GM21360 (cell line): ENCODE data around the gene ATF6.
"Not testable (repeated sequence)": the region's sequence is repeated elsewhere in the genome, so short reads cannot be mapped to it uniquely, and the experiment has no call there.

Source experiments
- ATAC-seq: cut with Tn5 transposase; IDR thresholded peaks from one replicate; pipeline ENCODE4 v1.9.1; 2021; ENCODE audit warnings: mild to moderate bottlenecking, moderate library complexity; ENCODE audit not compliant: unreplicated experiment

The ATF6 gene, protein sequence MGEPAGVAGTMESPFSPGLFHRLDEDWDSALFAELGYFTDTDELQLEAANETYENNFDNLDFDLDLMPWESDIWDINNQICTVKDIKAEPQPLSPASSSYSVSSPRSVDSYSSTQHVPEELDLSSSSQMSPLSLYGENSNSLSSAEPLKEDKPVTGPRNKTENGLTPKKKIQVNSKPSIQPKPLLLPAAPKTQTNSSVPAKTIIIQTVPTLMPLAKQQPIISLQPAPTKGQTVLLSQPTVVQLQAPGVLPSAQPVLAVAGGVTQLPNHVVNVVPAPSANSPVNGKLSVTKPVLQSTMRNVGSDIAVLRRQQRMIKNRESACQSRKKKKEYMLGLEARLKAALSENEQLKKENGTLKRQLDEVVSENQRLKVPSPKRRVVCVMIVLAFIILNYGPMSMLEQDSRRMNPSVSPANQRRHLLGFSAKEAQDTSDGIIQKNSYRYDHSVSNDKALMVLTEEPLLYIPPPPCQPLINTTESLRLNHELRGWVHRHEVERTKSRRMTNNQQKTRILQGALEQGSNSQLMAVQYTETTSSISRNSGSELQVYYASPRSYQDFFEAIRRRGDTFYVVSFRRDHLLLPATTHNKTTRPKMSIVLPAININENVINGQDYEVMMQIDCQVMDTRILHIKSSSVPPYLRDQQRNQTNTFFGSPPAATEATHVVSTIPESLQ

DNA sequence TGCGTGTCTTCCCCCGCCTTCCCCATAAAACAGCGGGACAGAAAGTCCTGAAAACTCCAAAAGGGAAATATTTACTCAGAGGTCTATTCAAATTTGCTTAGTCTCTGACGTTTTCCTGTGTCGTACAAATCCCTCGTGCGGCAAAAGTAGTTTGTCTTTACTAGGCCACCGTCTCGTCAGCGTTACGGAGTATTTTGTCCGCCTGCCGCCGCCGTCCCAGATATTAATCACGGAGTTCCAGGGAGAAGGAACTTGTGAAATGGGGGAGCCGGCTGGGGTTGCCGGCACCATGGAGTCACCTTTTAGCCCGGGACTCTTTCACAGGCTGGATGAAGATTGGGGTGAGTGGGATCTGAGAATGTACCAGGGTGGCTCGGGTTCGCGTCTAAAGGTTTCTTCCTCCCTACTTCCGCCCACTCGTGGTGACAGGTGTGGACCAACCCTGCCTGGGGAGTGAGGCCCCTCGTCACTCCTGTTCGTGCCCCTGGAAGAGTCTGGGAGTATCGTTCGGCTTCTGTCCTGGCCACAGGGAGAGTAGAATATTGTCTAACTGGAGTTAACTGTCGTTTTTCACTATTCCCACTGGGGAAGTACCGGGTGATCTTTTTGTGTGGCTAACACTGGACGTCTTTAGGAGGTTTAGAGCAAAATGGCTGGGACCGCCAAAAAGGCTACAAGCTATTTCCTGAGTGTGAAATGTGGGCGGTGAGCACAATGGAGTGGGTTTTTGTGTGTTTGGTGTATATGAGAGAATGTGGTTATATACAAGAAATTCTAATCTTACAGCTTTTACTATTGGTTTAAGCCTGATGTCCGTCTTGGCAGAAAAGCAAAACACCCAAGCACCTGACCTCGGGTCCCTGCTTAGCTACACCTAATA lies at the start of gene ATF6:
Gene ATF6, plus strand, starts transcription at position 219 of the 880 bp plus-strand sequence. Its CDS starts 41 bp downstream, at position 260.
- ATAC-seq = peak; percentile 58

DNA sequence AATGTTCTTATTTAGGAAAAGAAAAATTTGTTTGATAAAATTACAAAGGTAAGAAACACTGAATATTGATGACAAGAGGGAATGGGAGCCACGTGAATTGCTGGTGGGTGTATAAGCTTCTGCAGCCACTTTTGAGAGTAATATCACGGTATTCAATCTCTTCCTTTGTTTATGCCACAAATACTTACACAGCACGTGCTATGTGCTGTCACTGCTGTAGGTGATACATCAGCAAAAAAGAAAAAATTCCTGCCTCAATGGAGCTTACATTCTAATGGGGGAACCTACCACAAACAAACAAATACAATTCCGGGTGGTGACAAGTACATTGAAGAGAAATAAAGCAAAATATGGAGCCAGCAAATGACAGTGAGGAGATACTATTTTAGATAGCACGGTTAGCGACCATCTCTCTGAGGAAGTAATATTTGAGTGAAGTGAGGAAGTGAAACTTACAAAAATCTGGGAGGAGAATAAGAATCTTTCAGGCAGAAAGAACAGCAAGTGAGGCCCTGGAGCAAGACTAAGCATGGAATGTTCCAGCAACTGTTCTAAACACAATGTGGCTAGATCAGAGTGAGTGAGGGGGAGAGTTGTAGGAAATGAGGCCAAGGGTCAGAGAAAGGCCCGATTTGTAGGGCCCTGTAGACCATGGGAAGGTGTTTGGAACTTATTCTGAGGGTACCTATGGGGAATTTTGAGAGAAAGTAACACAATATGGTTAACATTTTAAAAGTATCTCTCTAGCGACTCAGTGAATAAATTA lies 47.4 kb upstream of the ATF6 start:
- peak; percentile 44 for ATAC-seq

DNA sequence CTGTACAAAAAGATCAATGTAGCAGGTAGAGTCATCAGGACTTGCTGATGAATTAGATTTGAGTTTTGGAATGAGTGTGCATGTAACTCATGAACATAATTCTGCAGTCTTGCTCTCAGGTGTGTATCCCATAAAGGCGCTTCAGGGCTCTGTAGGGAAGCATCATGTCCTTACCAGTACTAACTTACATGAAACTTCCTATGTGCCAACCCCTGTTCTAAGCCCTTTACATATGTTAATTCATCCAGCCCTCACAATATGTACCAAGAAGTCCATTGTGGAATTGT lies 46.9 kb upstream of the ATF6 start:
- ATAC-seq = peak; percentile 48

DNA sequence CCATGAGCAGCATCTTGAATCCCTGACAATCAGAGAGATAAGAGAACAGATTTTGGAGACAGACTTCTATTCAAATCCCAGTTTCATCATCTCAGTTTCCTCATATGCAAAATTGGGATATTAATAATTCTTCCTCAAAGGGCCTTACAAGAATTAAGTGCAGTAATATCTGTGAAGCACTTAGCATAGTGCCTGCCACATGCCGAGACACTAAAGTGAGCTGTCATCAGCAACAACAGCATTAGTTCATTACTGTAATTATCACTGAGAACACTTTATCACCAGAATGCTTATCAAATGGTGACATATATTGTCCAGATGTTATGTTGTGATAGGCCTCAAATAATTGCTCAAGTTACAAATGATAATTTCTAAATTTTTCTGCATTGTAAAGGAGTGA lies 45.7 kb upstream of the ATF6 start:
- no peak for ATAC-seq

DNA sequence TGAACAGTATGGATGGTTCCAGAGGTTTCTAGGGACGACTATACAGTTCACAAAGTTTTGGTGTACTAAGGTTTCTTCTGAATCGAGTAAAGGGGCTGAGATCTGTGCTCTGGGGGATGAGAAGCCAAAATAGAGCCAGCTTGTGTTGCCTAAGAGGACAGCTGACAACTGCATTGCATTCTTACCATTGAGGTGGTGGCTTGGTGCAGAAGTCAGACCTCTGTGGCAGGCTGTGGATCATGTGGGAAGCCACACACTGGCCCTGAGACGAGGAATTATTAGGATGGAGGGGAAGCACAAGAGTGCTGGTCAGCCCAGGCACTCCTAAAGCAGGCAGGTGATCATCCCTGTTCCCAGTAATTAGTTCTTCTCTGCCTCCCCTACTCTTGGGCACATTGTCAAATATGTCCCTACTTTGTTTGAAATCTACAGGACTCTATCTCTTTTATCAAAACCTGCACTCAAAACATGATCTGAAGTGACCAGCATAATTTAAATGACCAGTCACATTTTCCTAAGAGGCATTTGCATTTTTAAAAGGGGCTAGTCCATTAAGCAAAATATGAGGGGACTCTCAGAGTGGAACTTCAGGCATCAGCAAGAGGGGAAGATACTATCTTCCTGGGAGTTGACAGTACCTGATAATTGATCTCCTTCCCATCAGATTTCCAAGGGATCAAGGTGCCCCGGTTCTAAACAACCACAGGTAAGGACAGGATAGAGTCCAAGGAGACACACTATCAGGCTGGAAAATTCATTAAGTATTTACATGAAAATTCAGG lies 45.0 kb upstream of the ATF6 start, which contains the start of gene FCRLB:
Gene FCRLB, plus strand, starts transcription at position 589 of the 782 bp plus-strand sequence. CDS start 1,129 bp downstream, outside the sequence.
- ATAC-seq = no peak

DNA sequence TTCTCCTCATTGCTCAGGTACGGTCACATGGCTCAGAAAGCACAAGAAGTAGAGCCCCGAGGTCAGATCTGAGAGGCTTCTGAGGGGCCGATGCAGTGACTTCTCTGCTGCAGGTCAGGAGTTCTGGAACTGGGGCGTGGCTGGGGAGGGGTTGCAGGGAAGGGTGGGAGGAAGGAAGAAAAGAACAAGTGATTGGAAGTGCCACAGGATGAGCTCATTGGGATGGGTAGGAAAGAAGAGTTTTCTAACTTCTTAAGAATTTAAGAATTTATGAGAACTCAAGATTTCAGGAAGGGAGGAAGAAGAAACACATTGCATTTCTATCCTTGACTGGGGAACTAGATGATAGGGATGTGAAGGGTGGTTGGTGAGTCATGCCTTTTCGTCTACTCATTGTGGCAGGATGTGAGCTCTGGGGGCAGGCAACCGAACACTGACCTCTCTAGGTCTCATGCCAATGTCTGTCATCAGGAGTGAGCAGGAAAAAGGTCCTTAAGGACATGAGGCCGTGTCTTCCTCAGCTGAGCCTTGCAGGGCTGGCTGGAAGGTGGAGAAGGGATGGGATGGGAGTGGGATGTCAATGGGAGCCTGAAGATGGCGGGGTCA lies 44.3 kb upstream of the ATF6 start:
- ATAC-seq = no peak

DNA sequence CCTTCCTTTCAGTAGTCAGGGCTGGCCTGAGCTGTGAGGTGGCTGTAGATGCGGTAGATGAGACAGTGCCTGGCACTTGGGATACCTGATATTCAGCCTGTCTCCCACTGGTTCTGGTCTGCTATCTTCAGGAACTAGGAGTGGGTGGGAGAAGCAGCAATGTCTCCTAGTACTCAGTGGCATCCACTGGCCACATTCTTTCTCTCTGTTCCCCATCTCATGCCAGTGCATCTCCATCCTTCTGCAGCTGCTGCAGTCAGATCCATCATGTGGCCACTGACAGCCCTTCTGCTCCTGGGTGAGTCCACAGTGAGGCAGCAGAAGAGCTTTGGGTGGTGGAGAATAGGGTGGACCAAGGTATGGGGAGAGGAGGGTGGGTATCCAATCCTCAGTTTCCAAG lies 43.7 kb upstream of the ATF6 start:
- no peak for ATAC-seq

DNA sequence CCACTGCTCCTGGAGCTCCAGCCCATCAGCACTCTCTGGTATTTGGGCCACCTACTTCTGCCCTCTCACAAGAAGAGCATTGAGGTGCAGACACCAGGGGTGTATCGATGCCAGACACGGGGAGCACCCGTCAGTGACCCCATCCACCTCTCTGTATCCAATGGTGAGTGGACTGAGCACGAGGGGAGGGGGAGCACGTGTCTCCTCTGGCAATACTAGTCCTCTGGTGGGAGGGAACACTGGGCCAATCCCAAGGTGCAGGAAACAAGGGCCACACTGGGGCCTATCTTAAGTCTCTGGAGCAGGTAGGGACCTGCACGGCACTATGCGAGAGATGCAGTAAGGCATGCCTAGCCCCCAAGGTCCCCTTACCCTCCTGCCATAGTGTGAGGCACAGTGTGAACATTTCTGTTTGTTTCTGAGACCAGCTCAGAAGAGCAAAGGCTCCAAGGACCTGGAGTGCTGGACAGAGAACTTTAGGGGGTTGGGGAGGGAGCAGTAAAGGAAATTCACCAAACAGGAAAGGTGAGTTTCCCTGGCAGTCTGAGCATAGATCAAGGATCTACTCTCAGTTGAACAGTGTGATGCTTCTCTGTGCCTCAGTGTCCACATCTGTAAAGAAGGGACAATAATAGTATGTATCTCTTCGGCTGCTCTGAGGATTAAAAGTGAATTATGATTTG lies 42.5 kb upstream of the ATF6 start:
- ATAC-seq = no peak

DNA sequence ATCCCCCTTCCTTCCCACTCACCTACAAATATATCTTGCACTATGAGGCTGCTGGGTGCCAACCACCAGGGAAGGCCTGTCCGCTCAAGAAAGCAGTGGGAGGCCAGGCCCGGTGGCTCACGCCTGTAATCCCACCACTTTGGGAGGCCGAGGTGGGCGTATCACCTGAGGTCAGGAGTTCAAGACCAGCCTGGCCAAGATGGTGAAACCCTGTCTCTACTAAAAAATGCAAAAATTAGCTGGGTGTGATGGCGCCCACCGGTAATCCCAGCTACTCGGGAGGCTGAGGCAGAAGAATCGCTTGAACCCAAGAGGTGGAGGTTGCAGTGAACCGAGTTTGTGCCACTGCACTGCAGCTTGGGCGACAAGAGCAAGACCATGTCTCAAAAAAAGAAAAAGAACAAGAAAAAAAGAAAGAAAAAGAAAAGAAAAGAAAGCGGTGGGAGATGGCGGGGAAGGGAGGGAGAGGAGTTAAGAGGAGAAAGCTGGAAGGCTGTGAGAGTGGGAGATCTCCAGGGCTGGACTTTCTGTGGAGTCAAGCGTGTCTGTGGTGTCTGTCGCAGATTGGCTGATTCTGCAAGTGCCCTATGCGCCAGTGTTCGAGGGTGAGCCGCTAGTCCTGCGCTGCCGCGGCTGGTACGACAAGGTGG lies 40.7 kb upstream of the ATF6 start:
- not testable (repeated sequence) for ATAC-seq

DNA sequence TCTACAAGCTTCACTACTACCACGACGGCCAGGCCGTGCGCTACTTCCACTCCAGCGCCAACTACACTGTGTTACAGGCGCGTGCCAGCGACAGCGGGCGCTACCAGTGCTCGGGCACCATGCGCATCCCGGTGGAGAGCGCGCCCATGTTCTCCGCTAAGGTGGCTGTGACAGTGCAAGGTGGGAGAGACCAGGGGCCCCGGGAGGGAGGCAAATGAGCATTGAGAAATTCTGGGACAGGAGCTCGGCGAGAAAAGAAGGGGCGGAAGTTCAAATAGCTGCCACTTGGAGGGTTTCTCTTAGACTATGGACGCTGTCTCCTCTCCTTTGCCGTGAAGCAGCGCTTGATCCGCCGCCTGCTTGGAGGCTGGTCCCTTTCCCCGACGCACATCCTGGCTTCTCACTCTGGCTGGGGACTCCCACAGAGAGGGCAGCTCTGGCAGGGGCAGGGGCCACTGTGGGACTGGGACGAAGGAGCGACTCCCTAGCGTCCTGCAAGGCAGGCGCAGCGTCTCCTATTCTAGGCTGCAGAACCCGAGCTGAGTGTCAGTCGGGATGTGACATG lies 40.1 kb upstream of the ATF6 start:
- peak; percentile 14 for ATAC-seq

DNA sequence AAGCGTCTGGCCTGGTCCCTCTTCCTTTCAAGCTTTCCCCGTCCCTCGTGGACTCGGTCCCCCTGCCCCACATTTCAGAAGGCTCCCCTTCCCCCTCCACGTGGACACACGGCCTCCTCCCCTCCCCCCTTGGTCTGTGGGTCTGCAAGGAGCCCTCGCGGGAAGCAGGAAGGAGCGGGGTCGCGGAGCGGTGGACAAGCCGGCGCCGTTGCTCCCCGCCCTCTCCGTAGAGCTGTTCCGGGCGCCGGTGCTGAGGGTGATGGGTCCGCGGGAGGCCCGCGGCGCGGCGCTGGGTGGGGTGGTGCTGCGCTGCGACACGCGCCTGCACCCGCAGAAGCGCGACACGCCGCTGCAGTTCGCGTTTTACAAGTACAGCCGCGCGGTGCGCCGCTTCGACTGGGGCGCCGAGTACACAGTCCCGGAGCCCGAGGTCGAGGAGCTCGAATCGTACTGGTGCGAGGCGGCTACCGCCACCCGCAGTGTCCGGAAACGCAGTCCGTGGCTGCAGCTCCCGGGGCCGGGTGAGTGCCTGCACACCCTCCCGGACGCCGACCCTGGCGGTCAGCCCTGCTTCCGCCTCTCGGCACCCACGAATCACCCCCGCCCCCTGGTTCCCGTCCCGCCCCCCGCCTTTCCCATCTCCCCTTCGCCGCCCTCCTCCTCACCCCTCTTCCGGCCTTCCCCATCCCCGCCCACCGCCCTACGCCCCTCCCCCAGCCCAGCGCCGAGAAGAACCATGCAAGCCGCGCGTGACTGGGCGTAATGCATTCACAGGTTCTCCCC lies 39.5 kb upstream of the ATF6 start:
- peak; percentile 48 for ATAC-seq

DNA sequence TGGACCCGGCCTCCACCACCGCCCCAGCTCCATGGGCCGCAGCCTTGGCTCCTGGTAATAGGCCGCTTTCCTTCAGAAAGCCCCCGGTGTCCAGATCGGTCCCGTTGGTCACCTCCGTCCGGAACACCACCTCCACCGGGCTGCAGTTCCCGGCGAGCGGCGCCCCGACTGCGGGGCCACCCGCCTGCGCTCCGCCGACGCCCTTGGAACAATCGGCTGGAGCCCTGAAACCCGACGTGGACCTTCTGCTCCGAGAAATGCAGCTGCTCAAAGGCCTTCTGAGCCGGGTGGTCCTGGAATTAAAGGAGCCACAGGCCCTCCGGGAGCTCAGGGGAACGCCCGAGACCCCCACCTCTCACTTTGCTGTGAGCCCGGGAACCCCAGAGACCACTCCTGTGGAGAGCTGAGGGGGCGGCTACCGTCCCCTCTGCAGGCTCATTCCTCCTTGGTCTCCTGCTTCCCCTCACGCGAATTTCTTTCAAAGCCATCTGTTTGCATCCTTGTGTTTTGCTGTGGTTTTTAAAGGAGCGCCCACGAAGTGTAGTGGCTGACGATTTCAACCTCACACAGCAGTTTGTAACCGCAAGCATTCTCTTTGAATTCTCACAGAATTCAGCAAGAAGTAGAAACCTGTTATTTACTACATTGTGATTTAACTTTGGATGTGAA lies 38.7 kb upstream of the ATF6 start:
- peak; percentile 7 for ATAC-seq

DNA sequence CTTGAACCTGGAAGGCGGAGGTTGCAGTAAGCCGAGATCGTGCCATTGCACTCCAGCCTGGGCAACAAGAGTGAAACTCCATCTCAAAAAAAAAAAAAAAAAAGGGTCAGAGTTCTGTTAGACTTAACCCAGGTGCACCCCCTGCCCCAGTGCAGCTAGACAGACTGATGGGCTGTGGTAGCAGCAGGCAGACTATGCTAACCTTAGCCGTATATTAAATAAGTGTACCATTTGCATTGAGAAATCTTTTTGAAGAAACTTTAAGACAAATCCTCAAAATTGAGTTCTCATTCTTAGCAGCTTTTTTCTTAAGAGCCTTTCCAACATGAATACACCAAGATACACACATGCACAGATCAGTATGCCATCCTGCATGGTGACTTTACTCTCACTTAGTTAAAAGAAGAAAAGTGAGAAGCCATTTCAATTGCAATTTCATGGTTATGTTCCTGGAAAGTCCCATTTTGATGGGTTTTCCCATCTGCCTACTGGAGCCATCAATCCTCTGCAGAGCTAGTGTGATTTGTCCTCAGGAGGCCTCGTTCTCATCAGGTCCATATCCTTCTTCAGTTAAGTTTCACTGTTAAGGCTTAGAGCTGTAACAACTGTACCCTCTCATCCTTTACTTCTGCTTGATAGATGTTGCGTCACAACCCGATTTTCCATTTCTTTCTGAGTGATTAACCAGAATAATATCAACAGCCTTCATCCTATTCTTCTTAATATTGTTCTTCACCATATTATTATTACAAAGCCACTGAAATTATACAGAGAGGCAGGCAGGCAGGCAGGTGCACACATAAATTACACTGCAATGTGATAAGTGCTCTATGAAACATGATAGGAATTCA lies 37.5 kb upstream of the ATF6 start:
- ATAC-seq = no peak

DNA sequence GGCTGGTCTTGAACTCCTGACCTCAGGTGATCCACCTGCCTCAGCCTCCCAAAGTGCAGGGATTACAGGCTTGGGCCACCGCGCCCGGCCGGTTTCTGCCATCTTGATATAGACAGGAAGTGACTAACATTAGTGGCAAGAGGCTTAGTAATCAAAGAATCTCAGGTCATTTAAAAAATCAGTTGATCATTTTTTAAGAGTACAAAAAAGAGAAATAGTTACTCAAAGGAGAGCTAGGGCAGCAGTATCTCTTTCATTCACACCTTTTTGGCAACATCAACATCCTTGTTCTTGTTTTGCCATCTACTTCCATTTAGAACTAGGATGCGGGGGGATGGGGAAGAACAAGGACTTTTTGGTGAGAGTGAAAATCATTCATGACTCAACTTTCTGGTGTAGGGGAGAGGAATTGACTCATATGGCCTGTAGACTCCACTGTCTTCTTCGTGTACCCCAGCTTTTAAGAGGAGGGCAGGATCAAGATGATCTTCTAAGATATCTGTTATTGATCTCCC lies 36.0 kb upstream of the ATF6 start:
- ATAC-seq = no peak

DNA sequence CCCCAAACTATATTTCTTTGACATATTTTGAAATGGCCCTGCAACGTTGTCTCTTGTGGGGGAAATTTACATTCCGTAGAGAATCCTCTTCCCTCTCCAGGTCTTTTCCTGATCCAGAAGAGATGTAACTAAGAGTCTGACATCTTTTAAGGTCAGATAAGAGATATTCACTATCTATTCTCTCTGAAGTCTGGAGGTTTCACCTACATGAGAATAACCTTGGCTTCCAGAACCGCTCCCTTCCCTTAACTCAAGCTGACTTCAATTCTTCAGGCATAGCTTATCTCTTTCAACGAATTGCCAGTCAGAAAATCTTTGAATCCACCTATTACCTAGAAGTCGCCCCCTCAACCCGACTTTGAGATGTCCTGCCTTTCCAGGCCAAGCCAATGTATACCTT lies 34.9 kb upstream of the ATF6 start:
- ATAC-seq = no peak
